ENCODE data around the gene ABCA4.

Gene ABCA4

DNA sequence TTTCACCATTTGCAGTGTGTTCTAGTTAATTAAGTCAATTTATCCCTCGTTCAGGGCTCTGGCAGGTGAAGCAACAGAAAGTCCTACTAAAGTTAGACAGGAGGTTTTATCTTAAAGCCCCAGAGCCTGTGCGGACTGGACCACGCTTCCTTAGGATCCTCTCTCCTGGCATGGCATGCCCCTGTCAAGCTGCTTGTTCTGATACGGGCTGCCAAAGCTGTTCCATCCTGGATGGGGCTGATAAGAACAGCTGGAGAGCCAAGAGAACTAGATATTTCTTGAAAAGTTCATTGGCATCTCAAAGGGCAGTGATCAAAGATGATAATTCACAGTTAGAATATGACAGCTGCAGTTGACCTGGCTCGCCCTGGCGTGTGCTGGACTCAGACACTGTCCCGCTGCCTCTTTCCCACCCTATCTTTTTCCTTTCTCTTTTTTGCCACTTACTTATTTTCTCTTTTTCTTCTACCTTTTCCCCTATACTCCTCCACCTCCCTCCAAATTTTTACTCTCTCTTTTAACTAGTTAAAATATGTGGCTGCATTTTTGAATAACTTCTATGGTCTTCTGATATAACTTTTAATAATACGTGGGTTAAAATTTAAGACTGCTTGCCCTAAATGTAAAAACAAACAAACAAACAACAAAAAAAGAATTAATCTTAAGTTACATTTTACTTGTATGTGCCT lies 96.7 kb downstream of the ABCA4 start:
- DNase-seq = no peak

DNA sequence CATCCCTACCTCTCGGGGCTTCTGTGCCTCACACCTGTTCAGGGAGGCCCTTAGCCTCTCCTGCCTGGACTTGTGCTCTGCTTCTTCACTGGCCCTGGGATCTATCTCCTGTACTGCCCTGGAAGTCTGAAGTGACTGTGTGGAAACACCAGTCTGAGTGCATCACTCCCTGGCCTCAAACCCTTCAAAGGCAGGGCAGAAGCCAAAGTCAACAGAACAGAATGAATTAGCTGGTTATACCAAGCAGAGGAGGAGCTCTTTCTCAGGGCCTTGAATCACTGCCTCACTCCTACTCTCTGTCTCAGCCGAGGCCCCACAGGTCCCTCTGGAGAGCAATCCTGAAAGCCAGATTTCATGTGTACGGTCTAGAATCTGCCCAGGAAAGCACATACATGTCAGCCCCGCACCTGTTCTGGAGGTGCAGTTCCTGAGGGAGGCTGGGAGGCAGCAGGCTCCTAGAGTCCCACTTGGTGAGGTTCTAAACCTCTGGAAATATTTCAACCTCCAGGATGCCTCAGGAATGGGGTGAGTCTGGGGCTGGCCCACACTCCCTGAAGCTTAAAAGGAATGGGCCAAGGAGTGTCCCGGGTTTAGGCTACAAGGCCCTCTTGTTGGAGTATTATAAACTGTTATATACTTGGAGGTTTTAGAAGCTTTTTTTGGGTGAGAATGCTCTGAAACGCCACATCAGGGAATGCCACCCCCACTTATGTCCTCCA lies 98.3 kb downstream of the ABCA4 start:
- no peak for DNase-seq

DNA sequence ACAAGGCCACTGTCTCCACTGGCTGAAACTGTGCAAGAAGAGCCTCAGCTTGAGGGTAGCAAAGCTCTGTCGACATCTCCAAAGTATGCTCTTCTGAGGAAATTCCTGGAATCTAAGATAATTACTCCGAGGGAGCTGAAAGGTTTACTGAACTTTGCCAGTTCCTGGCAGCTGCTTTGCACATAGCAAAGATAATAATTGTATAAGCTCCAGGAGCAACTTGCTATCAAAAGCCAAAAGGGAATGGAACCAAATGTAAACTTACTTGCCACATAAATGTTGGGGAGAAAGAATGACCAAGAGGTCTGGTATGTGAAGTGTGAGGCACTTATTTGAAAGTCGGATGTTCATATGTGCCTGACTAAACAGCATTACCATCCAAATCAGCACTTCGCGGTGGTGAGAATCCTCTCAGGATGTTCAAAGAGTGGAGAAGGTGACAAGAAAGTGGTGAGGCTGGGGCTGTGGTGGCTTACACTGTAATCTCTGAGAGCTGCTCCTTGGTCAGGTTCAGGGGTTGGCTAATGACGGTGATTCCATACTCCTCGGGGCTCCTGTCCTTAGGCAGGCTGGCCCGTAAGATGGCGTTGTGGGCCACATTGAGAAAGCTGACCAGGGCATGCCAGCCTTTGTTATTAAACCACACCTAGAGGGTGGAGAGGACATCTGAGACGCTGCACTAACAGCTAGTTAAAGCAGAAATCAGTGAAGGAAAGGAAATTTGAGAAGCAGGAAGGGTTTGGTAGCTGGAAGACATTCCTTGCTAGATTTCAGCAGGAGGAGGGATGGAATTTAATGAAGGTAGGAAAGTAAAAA lies 100.0 kb downstream of the ABCA4 start:
- DNase-seq = no peak

DNA sequence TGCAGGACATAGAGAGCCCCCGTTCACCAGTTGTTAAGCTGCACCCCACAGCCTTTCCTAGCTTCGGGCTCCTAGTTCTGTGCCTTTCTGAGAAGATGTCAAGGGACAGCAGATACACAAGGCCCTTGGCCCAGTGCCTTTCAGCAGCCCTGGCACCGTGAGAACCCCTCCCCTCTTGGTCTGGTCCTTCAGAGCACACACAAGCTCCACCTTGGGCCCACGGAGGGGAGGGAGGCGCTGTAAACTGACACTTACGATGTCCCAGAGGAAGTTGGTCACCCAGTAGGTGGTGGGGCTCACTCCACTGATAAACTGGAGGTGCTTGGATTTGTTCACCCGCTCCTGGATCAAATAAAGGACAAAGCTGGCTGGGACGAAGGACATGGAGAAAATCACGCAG lies 101.6 kb downstream of the ABCA4 start:
- no peak for DNase-seq

DNA sequence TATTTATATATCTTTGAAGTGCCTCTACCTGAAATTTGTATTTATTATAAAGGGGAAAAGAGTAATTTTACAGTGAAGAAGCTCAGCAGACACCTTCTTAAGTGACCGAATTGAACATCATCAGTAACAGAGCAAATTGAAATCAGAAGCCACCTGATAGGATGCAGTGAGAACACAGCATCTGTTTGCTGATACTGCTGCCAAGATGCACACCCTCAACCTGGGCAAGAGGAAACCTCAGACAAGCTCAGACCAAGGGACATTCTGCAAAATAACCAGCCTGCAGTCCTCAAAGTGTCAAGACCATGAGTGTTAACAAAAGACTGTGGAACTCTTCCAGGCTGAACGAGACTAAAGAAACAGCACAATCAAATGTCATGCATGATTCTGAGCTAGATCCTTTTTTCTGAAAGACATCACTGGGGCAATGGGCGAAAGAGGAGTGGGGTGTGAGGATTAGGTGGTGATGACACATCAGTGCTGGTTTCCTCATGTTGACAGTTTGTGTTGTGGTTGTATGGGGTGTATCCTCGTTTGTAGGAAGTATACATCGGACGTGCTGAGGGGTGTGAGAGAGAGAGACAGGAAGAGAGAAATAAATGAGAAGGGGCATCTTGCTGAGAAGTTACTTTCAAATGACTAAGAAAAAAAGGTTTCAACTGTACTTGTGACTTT lies 103.7 kb downstream of the ABCA4 start:
- no peak for DNase-seq

DNA sequence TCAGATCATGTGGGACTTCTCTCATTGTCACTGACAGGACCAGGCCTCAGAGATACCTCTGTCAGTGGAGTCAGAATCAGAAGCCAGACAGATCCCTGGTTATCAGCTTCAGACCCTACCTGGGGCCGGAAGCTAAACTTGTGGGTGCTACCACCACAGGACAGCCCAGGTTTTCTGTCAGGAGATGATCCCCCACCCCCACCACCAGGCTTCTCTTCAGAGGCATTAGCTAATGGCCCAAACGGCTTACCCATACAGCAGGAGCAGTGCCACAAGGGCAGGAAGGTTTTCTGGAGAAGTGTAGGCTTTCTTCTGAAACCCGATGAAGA lies 105.5 kb downstream of the ABCA4 start:
- DNase-seq = no peak

DNA sequence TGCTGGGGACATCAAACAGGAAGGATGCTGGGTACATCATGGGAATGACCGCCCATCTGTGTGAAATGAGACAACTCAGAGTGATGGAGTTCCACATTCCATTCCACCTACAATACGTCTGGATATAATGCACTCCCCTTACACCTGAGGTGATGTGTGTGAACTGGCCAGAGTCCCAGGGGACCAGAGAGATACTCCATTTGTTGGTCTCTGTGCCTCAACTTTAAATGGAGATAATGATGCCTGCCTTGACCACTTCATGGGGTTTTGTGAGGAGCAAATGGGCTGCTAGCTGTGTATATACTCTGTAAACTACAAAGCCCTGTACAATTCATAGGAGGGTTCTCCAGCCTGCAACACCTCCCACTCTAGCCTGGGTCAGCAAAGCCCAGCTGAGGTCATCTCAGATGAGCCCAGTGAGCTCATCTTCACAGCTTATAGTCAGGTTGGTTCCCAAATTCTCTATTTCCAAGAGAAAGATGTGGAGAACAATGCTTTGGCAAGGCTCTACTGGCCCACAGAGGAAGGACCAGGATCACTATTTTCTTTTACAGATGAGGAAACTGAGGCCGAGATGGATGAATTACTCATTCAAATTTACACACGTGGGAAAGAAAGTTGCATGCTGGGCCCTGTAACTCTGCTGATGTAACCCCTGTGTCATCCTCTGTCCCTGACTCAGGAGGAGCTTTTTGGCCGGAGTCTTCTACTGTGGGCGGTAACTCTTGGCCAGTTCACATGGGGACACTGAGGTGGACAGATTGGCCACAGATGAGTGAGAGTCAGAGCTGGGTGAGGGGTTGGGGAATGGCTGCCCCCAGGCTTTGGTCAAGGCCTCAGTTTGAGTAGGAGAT lies 106.1 kb downstream of the ABCA4 start:
- DNase-seq = no peak

DNA sequence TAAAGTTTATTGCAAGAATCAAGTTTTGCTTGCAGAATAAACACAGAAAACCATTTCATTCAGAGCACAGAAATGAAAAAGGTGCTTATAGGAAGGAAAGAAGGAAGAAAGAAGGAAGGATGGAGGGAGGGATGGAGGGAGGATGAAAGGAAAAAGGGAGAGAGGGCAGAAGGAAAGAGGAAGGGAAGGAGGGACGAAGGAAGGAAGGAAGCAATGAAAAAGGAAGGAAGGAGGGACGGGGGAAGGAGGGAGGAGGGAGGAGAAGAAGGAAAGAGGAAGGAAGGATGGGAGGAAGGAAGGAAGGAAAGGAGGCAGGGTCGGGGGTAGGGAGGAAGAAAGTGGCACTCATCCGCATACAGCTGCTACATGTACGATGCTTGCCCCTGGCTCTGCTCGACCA lies 106.9 kb downstream of the ABCA4 start:
- no peak for DNase-seq

DNA sequence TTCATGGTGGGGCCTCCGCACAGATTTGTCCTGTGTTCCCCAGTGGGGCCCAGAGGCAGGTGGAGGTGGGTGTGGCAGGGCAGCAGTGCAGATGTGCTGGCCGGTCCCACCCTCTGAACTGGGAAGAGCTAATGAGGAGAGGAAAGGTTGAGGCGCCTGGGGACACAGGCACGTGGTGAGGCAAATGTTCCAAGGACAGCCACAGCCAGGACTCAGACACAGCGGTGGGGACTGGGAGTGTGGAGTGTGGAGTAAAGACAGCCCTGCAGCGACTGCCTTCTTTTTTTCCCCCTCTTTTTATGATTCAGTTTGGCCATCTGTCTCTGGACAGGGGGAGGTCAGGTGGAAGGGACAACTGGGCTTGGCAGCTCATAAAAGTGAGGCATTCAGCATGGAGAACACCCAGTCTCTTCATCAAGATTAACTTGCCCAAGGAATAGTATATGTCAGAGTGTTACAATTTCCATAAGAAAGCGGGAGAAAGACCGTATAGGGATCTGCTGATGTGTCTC lies 107.5 kb downstream of the ABCA4 start:
- DNase-seq = no peak

DNA sequence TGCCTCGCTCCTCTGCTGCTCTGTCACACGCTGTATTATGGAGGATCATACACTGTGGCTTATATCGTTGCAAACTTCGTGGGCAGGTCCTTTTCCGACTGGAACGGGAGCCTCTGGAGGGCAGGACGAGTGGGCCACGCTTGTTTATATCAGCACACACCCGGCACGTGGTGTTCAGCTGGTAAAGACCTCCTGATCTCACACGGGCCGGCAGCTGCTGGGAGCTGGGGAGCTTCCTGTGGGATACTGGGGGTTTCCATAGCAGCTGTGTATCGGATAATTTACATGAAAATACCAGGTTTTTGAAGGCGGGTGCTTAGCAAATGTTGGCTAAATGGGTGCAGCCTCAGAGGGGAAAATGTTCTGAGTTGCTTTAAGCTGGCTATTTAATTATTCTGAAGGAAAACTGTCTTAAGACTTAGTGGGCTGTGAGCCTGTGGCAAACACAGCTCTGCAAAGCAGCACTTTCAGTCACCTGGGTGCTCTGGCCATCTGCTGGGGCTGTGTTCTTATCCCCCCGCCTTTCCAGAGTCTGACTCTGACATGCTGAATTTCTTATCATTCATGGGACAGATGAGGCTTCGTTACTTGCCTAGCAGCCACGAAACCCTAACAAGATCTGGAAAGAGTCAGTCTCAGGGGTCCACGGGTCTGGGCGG lies 108.1 kb downstream of the ABCA4 start:
- no peak for DNase-seq

DNA sequence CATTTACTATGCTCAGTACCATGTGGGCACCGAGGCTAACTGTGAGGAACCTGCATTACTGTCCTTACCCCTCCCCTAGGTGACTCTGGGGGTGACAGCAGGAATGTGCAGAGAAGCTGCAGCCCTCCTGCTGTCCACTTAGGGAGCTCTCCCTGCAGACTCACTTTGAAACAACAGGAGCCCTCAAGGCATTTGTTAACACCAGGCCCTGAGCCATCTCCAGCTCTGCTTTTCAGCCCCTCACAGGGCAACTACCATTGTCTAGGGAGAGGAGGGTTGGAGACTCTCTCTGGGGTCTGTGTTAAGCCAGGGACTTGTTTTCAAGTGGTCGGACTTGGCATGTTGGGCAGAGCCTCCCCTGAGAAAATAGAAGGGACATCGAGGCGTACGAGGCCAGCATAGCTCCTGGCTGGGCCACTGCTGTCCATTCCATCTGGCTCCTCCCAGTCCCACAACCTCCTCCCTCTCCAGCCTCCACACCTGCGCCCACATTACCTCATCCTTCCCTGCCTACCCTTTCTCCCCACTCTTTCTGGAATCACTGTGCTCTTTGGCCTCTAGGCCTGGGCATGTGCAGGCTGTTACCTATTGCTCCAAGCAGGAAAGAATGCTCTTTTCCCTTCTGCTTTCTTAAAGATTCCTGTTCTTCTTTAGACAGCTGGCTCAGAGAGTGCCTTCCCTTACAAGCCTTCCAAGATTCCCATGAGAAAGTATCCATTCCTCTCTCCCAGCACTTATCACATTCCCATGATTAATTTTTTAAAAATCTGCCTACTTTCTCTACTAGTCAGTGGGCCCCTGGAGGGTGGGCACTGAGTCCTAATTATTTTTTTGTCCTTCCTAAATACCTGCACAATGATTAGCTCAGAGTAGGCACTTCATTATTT lies 109.0 kb downstream of the ABCA4 start:
- no peak for DNase-seq

DNA sequence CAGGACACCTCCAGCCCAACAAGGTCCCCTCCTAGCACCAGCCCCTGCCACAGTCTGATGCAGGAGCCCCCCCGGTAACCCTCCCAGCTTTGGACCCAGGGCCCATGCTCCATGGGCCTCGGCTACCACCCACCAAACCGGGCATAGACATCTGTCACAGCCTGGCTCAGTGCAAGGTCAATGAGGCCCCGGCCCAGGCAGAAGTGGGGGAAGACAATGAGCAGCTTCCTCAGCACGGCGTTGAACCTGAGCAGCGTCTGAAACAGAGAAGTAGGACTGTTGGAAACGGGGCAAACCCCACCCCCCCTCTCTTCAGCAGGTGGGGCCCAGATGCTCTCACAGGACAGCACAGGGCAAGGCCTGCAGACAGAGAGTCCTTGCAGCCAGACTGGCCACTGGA lies 109.8 kb downstream of the ABCA4 start:
- no peak for DNase-seq

DNA sequence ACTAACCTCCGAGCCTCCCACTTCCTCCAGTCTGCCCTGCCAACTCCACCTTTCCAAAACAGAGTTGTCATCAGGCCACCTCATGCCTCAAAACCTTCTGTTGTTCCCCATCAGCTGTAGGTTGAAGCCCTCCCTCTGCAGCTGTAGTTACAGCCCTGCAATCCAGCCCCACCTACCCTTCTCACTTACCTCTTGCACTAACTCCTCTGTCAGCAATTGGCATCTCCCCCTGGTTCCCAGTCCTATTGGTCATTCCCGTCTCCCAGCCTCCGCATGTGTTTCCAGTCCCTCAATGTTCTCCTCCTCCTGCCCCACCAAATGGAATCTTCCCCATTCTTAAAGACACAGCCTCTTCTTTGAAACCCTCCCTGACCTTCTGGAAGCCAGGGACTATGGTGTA lies 111.6 kb downstream of the ABCA4 start:
- no peak for DNase-seq

DNA sequence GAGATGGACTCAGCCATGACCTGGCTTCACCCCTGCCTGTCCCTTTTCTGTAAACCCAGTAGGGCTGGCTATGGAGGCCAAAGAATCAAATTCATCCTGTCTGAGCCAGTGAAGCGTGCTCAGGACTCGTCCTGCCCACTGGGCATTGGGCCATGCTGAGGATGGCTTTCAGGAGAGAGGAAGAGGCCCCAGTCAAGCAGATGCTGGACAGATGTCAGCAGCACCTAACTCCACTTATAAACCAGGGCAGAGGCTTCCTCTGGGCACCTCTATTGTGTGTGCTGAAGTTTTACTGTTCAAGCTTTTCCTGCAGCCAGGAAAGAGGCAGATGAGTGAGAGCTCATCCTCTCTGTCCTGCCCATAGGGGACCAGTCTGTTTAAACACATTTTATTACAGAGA lies 114.3 kb downstream of the ABCA4 start:
- DNase-seq = no peak

DNA sequence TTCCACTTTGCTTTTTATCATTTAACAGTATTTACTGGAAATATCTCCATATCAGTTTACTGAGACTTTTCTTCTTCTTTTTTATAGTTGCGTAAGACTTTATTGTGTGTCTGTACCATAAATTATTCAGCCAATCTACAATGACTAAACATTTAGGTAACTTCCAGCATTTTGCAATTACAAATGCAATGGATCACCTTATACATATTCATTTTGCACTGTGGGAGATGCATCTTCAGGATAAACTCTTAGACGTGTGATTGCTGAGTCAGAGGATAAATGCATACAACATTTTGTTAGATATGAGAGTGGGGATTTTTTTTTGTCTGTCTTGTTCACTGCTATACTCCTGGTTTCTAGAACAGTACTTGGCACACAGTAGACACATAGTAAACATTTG lies 116.0 kb downstream of the ABCA4 start:
- no peak for DNase-seq

DNA sequence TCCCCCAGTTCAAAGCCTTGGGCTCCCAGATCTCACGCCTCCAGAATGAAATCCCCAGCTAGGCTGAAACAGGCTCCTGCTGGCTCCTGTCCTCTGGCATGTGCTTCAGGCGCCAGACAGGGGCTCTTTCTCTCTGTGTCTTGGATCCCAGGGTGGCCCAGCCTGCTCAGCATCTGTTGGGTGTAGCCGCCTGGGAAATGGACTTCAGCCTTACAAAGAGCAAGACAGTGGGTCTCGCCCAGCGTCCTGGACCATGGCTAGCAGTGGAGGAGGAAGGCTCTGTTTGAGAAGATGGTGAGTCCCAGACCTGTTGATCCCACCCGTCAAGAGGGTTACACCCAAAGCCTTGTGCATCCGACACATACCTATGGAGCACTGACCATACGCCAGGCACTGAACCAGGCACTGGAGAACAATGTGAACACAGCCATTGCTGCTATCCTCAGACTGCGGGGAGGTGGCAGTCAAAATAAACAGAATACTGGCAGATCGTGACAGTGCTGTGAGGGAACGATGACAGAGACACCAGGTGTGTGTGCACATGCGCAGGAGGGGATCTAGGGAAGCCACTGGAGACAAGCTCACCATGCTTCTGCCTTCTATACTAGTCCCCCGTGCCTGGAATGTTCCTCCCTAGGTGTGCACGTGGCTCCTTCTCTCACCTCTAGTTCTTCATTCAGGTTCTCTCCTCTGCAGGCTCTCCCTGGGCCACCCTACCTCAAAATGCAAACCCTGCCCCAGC lies 118.7 kb downstream of the ABCA4 start:
- DNase-seq = no peak

DNA sequence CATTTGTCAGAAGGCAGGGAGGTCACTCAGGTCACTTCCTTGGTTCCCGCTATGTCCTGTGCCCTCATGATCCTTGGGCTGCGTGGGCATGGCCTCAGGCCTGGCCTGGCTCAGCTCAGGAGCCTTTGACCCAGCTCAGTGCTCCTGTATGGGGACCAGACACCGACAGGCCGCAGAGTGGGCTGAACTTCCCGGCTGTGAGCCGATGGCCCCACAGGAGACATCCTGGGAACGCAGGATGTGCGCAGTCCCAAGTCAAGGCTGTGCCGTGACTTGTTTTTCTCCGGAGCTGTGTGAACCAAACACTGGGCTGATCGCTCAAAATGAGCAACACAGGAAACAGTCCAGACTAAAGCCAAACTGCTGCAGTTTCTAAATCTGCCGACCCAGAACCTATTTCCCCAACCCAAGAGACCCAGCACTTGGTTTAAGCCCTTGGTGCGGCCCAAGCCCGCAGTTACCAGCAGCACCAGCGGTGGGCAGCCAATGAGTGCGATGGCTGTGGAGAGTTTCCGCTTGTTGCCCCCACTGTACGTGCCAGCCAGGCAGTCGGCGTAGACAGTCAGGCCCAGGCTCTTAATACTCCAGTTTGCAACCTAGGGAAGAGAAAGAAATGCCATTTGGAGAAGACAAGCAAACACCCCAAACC lies 119.4 kb downstream of the ABCA4 start:
- DNase-seq = no peak

DNA sequence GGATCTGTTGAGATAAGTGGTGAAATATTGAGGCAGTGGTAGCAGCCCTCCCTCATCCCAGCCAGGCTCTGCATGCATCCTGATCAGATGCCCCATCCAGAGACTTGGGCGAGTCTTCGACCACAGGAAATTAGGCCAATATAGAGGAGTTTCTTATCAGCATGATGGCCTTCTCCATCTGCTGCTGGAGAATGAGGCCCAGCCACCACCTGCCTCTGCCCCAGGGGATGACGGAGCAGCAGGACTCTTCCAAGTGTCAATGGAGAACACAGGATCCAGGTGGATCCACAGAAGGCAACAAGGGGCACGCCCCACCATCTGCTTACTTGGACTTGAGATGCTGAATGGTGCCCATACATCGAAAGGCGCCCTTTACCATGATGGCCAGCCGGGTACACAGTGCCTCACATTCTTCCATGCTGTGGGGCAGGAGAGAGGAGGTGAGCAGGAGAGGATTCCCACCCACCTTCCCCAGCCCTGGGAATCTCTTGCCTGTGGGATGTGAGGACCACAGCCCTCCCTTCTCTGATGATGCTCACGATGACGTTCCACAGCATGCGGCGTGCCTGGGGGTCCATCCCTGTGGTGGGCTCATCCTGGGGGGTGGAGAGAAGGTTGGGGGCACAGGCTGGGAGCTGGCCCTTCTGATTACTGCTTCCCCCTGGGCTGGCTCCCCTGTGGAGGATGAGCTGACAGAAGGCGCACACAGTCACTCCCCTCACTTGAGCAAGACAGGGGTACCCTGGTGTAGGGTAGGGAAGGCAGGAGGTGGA lies 120.3 kb downstream of the ABCA4 start:
- DNase-seq = no peak

All from T1000 (cell line).